ENCODE results near the gene SLC11A2.

Gene SLC11A2

DNA sequence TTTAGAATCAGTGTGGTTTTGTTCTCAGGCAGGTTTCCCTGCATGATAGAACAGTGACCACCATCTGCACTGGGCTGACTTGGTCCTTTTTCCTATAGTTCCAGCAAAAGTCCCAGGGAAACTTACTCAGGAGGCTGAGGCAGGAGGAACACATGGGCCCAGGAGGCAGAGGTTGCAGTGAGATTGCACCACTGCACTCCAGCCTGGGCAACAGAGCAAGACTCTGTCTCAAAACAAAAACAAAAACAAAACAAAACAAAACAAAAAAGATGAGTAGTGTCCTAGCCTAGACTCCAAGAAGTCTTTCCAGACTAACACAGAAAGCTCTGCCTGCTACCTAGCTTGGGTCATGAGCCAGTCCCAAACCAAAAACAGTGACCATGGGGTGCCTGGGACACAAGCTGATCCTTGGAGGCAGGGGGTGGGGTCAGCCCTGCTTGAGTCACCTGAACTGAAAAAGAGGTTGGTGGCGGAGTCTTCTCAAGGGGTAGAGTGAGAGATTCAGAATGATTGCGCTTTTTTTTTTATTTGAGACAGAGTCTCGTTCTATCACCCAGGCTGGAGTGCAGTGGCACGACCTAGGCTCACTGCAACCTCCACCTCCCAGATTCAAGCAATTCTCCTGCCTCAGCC lies 7.4 kb upstream of the SLC11A2 start:
- Histone ChIP-seq H3K36me3 (replicated peaks; ENCODE audit: low read depth, low read length) (no peaks in the 10 kb centered on the region), H3K27ac (ENCODE audit: low read length) (no peak overlapping the region), H3K9ac (ENCODE audit: low read length) (no peak overlapping the region), H3K4me2 (ENCODE audit: low read length) (no peak overlapping the region), H2AFZ (ENCODE audit: low read depth, low read length) (no peak overlapping the region), H3K27me3 (ENCODE audit: low read depth, low read length) (peaks cover 3% of the 10 kb centered on the region; the same call in 1 of the 2 replicates), H3K4me1 (ENCODE audit: low read length) (peaks cover 2% of the 10 kb centered on the region; the same call in 1 of the 2 replicates), H3K79me2 (ENCODE audit: low read length) (no peaks in the 10 kb centered on the region), H4K20me1 (ENCODE audit: insufficient read depth, low read length) (no peaks in the 10 kb centered on the region), H3K9me3 (ENCODE audit: insufficient read depth, low read length) (no peaks in the 10 kb centered on the region), H3K4me3 (ENCODE audit: low read length) (no peak overlapping the region)
- no peak for TF ChIP-seq EZH2phosphoT487 (IDR thresholded peaks at IDR 0.05; ENCODE audit: low read depth)
- TF ChIP-seq CTCF (IDR thresholded peaks at IDR 0.05; ENCODE audit: low read depth, low read length), result no peak

DNA sequence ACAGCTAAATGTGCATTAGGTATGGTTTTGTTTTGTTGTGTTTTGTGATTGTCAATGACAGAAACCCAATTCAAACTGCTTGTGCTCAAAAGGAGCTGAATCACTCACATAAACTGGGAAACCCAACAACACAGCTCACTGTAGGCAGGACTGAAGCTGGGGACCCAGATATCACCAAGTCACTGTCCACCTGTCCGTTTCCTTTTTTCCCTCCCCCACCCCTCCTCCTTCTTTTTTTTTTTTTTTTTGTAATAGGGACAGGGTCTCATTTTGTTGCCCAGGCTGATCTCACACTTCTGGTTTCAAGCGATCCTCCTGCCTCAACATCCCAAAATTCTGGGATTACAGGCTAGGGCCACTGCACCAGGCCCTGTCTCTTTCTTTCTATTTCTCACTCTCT lies 6.9 kb upstream of the SLC11A2 start:
- Histone ChIP-seq H3K27ac (ENCODE audit: low read length) (no peak overlapping the region), H3K9ac (ENCODE audit: low read length) (no peak overlapping the region), H3K36me3 (replicated peaks; ENCODE audit: low read depth, low read length) (no peaks in the 10 kb centered on the region), H3K4me1 (ENCODE audit: low read length) (peaks cover 6% of the 10 kb centered on the region; the same call in 1 of the 2 replicates), H2AFZ (ENCODE audit: low read depth, low read length) (no peak overlapping the region), H4K20me1 (ENCODE audit: insufficient read depth, low read length) (no peaks in the 10 kb centered on the region), H3K27me3 (ENCODE audit: low read depth, low read length) (peaks cover 4% of the 10 kb centered on the region; the same call in 1 of the 2 replicates), H3K4me2 (ENCODE audit: low read length) (no peak overlapping the region), H3K4me3 (ENCODE audit: low read length) (no peak overlapping the region), H3K9me3 (ENCODE audit: insufficient read depth, low read length) (no peaks in the 10 kb centered on the region), H3K79me2 (ENCODE audit: low read length) (no peaks in the 10 kb centered on the region)
- no peak for TF ChIP-seq EZH2phosphoT487 (IDR thresholded peaks at IDR 0.05; ENCODE audit: low read depth)
- TF ChIP-seq CTCF (IDR thresholded peaks at IDR 0.05; ENCODE audit: low read depth, low read length), result no peak

GRCh38 chr12:51028813-51029150 lies 2.6 kb upstream of the SLC11A2 start:
- TF ChIP-seq CTCF (IDR thresholded peaks at IDR 0.05; ENCODE audit: low read depth, low read length) (no peak), EZH2phosphoT487 (IDR thresholded peaks at IDR 0.05; ENCODE audit: low read depth) (no peak)
- peak overlapping the region; percentile 53; the same call in 1 of the 2 replicates for H3K4me3 ChIP-seq (ENCODE audit: low read length)
- 0 out of 2 replicates have a peak overlapping the region, but pooled peaks have one; percentile 19 for H2AFZ ChIP-seq (ENCODE audit: low read depth, low read length)
- H3K9me3 ChIP-seq (ENCODE audit: insufficient read depth, low read length), result no peaks in the 10 kb centered on the region
- no peaks in the 10 kb centered on the region for H4K20me1 ChIP-seq (ENCODE audit: insufficient read depth, low read length)
- peaks cover 4% of the 10 kb centered on the region; the same call in 1 of the 2 replicates for H3K27me3 ChIP-seq (ENCODE audit: low read depth, low read length)
- H3K4me1 ChIP-seq (ENCODE audit: low read length), result peaks cover 23% of the 10 kb centered on the region
- no peak overlapping the region for H3K27ac ChIP-seq (ENCODE audit: low read length)
- H3K79me2 ChIP-seq (ENCODE audit: low read length), result peaks cover 24% of the 10 kb centered on the region
- H3K4me2 ChIP-seq (ENCODE audit: low read length), result peak overlapping the region; percentile 61
- H3K36me3 ChIP-seq (replicated peaks; ENCODE audit: low read depth, low read length), result no peaks in the 10 kb centered on the region
- no peak overlapping the region for H3K9ac ChIP-seq (ENCODE audit: low read length)

GRCh38 chr12:51028126-51028812 lies 2.1 kb upstream of the SLC11A2 start:
- H3K36me3 ChIP-seq (replicated peaks; ENCODE audit: low read depth, low read length), result peaks cover 4% of the 10 kb centered on the region
- TF ChIP-seq CTCF (IDR thresholded peaks at IDR 0.05; ENCODE audit: low read depth, low read length) (peak; percentile 76), EZH2phosphoT487 (IDR thresholded peaks at IDR 0.05; ENCODE audit: low read depth) (no peak)
- H3K27me3 ChIP-seq (ENCODE audit: low read depth, low read length), result peaks cover 4% of the 10 kb centered on the region; the same call in 1 of the 2 replicates
- peaks cover 29% of the 10 kb centered on the region for H3K79me2 ChIP-seq (ENCODE audit: low read length)
- no peak overlapping the region for H3K9ac ChIP-seq (ENCODE audit: low read length)
- peaks cover 28% of the 10 kb centered on the region for H3K4me1 ChIP-seq (ENCODE audit: low read length)
- H3K4me2 ChIP-seq (ENCODE audit: low read length), result peak overlapping the region; percentile 61
- H3K27ac ChIP-seq (ENCODE audit: low read length), result no peak overlapping the region
- no peaks in the 10 kb centered on the region for H4K20me1 ChIP-seq (ENCODE audit: insufficient read depth, low read length)
- peak overlapping the region; percentile 53 for H3K4me3 ChIP-seq (ENCODE audit: low read length)
- H3K9me3 ChIP-seq (ENCODE audit: insufficient read depth, low read length), result no peaks in the 10 kb centered on the region
- H2AFZ ChIP-seq (ENCODE audit: low read depth, low read length), result 0 out of 2 replicates have a peak overlapping the region, but pooled peaks have one; percentile 19

All from OCI-LY3 (cell line).